ENCODE measurements around the gene ACTL10.

ACTL10 gene

GRCh38 chr20:33666293-33667244 is at the start of gene ACTL10:
Gene ACTL10, plus strand, starts transcription at chr20:33666943. Its CDS starts 555 bp downstream, at chr20:33667498.
- peak; percentile 29 for TF ChIP-seq CTCF (IDR thresholded peaks at IDR 0.05; ENCODE audit: low read depth, low read length, missing control alignments)
- peak within 1 kb of the TSS; percentile 64 for H3K4me3 ChIP-seq (replicated peaks; ENCODE audit: low read depth, low read length)
- peak; percentile 97 for DNase-seq (ENCODE audit: extremely low read depth, low read depth)

- no peak overlapping the region for H3K4me3 ChIP-seq (replicated peaks; ENCODE audit: low read depth, low read length)
- DNase-seq (ENCODE audit: extremely low read depth, low read depth), result no peak
- TF ChIP-seq CTCF (IDR thresholded peaks at IDR 0.05; ENCODE audit: low read depth, low read length, missing control alignments), result no peak
Observed at GRCh38 chr20:33621717-33622400, 44.9 kb upstream of the ACTL10 start.

GRCh38 chr20:33622705-33623365 is 43.9 kb upstream of the ACTL10 start:
- no peak for DNase-seq (ENCODE audit: extremely low read depth, low read depth)
- TF ChIP-seq CTCF (IDR thresholded peaks at IDR 0.05; ENCODE audit: low read depth, low read length, missing control alignments), result no peak
- no peak overlapping the region for H3K4me3 ChIP-seq (replicated peaks; ENCODE audit: low read depth, low read length)

GRCh38 chr20:33624399-33624798 is 42.3 kb upstream of the ACTL10 start:
- no peak for TF ChIP-seq CTCF (IDR thresholded peaks at IDR 0.05; ENCODE audit: low read depth, low read length, missing control alignments)
- no peak for DNase-seq (ENCODE audit: extremely low read depth, low read depth)
- H3K4me3 ChIP-seq (replicated peaks; ENCODE audit: low read depth, low read length), result no peak overlapping the region

GRCh38 chr20:33626190-33626589 is 40.6 kb upstream of the ACTL10 start:
- TF ChIP-seq CTCF (IDR thresholded peaks at IDR 0.05; ENCODE audit: low read depth, low read length, missing control alignments), result no peak

GRCh38 chr20:33627577-33628216 is 39.0 kb upstream of the ACTL10 start:
- no peak overlapping the region for H3K4me3 ChIP-seq (replicated peaks; ENCODE audit: low read depth, low read length)
- no peak for TF ChIP-seq CTCF (IDR thresholded peaks at IDR 0.05; ENCODE audit: low read depth, low read length, missing control alignments)
- DNase-seq (ENCODE audit: extremely low read depth, low read depth), result no peak

More at GRCh38 chr20:33626190-33626589, 40.6 kb upstream of the ACTL10 start:
- no peak for DNase-seq (ENCODE audit: extremely low read depth, low read depth)
- H3K4me3 ChIP-seq (replicated peaks; ENCODE audit: low read depth, low read length), result no peak overlapping the region
